Uterus (tissue), 2 donors: Measurements from ENCODE around the gene NTF3.

Experiments
- POLR2A ChIP-seq, 2 donors: fragments of 450-650 bp; IDR thresholded peaks; one replicate each; pipeline ENCODE4 v1.6.1; 2016; ENCODE audit warnings: antibody characterized with exemption in 2 of 2, mild to moderate bottlenecking in 1 of 2, moderate library complexity in 1 of 2
- TF ChIP-seq, protein P1 (sequence below), 4 experiments: fragments of 200-600 bp in 2 of 4; fragments of 450-650 bp in 2 of 4; sonication (generic) in 2 of 4; IDR thresholded peaks; one replicate each; pipeline ENCODE4 v1.5.1; 2016 to 2019; ENCODE audit warnings: antibody characterized with exemption in 4 of 4, mild to moderate bottlenecking in 2 of 4, moderate library complexity in 1 of 4

DNA sequence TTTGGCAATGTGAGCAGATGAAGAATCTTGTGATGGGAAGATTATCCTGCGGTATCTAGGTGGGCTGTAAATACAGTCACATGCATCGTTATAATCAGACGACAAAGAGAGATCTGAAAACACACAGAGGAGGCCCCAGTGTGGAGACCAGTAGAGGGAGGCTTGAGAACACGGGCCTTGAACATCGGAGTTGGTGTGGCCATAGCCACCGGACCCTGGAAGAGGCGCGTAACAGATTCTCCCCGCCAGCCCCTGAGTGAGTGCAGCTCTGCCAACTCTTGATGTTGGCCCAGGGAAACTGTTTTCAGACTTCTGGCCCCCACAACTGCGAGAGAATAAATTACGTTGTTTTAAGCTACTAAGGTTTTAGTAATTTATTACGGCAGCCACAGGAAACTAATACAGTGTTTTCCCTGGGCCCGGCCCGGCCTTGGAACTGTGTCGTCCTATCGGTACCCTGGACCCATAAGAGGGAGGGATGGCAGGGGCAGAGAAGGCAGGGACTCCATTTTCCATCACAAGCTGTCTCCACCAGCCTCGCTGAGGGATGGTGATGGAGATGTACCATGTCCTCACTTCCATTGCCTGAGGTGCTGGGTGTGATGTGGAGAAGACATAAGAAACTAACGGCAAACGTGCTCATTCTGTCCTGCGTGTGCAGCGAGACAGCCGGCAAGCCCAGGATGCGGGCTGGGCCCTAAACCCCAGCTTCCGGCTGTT, 91.6 kb downstream of the NTF3 start:
- TF ChIP-seq, protein P1, sequence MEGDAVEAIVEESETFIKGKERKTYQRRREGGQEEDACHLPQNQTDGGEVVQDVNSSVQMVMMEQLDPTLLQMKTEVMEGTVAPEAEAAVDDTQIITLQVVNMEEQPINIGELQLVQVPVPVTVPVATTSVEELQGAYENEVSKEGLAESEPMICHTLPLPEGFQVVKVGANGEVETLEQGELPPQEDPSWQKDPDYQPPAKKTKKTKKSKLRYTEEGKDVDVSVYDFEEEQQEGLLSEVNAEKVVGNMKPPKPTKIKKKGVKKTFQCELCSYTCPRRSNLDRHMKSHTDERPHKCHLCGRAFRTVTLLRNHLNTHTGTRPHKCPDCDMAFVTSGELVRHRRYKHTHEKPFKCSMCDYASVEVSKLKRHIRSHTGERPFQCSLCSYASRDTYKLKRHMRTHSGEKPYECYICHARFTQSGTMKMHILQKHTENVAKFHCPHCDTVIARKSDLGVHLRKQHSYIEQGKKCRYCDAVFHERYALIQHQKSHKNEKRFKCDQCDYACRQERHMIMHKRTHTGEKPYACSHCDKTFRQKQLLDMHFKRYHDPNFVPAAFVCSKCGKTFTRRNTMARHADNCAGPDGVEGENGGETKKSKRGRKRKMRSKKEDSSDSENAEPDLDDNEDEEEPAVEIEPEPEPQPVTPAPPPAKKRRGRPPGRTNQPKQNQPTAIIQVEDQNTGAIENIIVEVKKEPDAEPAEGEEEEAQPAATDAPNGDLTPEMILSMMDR (IDR thresholded peaks at IDR 0.05) = no peak
- TF ChIP-seq POLR2A (IDR thresholded peaks at IDR 0.05) = no peak
